ENCODE measurements around the gene SV2A.
A peak's percentile ranks its signal among the peaks of the same experiment; 100 is the strongest.
"Not testable (repeated sequence)": the region's sequence is repeated elsewhere in the genome, so short reads cannot be mapped to it uniquely, and the experiment has no call there.

SV2A gene, protein sequence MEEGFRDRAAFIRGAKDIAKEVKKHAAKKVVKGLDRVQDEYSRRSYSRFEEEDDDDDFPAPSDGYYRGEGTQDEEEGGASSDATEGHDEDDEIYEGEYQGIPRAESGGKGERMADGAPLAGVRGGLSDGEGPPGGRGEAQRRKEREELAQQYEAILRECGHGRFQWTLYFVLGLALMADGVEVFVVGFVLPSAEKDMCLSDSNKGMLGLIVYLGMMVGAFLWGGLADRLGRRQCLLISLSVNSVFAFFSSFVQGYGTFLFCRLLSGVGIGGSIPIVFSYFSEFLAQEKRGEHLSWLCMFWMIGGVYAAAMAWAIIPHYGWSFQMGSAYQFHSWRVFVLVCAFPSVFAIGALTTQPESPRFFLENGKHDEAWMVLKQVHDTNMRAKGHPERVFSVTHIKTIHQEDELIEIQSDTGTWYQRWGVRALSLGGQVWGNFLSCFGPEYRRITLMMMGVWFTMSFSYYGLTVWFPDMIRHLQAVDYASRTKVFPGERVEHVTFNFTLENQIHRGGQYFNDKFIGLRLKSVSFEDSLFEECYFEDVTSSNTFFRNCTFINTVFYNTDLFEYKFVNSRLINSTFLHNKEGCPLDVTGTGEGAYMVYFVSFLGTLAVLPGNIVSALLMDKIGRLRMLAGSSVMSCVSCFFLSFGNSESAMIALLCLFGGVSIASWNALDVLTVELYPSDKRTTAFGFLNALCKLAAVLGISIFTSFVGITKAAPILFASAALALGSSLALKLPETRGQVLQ

DNA sequence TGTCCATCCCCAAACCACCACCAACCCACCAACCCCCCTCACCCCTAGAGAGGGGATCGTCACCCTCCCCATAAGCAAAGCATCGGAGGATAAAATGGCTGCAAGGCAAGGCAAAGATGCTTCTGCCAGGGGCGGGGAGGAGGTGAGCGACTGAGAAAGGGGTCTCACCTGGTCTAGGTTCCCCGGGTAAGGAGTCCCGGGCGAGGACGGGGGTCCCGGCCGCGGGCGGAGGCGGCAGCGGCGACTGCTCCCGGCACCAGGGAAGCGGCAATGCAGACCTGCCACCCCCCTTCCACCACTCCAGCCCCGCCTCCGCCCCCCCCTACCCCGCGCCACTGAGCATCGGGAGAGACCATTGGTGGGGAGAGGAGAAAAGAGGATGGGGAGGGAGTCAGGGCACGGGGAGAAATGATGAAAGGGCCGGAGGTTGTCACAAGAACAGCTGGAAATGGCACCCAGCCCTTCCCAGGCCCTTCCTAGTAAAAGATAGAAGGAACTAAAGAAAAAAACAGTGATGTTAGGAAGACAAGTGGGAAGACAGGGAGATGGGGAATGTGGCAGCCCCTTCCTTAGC, at the start of gene SV2A:
TSS of gene SV2A (minus strand) at position 274 of the 574 bp plus-strand sequence. CDS start 4,004 bp downstream, outside the sequence.
- no peak for FAIRE-seq

GRCh38 chr1:149967041-149967440, 49.4 kb upstream of the SV2A start:
- FAIRE-seq: no peak

GRCh38 chr1:149966405-149966804, 48.8 kb upstream of the SV2A start:
- no peak for FAIRE-seq

GRCh38 chr1:149965440-149965839, 47.8 kb upstream of the SV2A start:
- FAIRE-seq: no peak

DNA sequence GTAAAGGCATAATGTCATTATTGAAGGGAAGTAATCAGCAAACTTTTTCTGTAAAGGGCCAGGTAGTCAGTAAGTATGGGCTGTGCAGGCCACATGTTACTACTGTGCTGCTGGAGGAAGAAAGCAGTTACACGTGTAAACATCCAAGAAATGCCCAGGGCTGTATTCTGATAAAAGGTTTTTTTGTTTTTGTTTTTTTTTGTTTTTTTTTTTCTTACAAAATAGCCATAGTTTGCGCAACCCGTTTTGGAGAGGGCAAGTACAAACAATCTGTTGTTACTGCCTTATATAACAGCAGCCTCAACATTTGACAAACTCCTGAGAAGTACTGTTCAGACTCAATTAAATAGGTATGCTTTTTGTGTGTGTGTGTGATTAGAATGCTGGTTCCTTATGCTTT, 45.7 kb upstream of the SV2A start:
- FAIRE-seq: no peak

GRCh38 chr1:149962736-149963135, 45.1 kb upstream of the SV2A start:
- FAIRE-seq: no peak

DNA sequence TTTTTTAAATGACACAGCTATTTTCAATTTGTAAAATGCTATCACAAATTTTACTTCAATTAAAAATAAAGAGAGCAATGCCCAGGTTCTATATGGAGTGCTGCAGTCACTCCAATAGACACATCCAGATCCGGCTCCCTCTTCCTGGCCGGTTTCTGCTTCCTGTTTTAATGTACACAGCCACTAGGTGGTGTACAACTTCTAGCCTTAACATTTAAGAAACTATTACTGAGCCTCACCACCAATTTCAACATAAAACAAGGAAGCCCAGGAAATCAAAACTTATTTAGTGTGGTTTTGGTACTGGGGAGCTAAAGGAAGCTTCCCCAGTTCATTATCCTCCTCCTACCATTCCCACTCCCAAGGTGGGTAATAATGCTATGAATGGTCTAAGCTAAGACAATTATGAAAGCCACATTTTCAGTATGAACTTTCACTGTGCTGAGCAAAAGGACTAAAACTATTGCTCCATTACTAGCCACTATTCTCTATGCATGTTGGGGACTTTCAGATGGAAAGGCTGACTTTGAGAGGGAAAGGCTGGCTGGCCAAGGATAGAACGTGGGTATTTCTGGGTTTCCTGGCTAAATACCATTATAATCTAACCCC, 44.5 kb upstream of the SV2A start:
- peak; percentile 88 for FAIRE-seq

- not testable (repeated sequence) for FAIRE-seq
These were observed 39.9 kb upstream of the SV2A start for GRCh38 chr1:149957548-149957947.

DNA sequence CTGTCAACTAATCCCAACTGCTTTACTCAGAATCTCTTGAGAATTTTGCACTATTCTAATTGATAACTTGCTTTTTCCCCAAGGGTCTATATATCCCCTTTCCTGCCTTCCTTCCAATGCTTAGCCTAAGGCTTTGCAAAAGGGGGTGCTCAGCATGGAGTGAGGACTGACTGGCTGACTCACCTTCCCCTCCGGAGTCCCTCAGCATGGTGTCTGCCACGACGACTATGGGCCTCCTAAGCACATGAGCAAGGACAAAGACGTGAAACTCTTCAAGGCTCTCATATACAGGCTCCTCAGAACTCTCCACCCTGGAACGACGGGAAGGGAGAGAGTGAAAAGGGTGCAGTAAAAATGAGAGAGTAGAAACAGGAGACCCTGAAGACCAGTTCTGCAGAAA, 32.3 kb upstream of the SV2A start:
- no peak for FAIRE-seq

DNA sequence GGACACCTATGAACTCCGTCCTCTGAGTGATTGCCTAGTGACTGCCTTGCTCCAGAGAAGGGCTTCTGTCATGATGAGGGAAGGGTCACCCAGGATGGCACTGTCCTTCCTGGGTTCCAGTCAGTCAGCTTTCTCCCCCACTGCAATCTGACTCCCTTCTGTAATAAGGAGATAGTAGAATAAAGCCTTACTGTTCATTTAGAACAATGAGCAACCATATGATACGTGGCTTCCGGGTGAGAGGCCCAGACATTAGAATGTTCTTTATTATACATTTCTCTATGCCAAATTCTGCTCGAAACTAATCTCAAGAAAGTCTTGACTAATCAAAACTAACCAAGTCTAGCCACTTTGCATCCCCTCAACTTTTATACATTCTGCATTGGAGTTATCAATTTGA, 27.6 kb upstream of the SV2A start:
- FAIRE-seq: no peak

DNA sequence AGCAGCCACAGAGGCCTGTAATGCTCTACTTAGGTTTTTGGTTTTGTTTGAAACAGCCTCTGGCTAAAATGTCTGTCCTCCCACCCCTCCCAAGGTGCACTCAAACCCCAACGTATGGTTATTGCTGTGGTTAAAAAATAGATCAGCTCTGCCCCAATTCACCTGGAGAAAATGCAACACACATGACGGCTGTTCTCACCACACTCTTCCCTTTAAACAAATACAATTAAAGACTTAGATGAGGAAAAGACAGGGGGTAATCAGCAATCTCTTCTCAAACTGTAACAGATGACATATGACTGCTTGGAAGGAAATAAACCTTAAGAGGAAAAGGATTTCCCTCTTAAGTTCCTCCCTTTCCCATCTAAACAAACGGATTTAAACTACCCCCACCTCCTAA, 25.2 kb upstream of the SV2A start:
- no peak for FAIRE-seq

GRCh38 chr1:149942207-149942606, 24.6 kb upstream of the SV2A start:
- peak; percentile 54 for FAIRE-seq

DNA sequence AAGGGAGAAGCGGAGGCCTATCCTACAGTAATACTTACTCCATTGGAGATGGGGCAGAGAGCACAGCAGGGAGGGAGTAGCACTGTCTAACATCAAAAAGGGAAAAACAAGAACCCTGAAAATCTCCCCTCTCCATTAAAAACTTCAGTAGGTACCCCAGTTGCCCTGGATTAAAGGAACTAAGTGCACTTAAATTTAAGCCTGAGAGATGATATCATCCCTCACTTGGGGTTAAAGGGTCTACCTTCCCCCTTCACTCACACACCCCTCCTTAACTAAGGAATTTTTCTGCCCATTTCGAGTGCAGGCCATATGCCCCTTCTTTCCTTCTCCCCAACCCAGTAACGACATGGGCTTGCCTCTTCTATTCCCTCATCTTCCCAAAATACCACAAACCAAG, 22.8 kb upstream of the SV2A start:
- FAIRE-seq: no peak

DNA sequence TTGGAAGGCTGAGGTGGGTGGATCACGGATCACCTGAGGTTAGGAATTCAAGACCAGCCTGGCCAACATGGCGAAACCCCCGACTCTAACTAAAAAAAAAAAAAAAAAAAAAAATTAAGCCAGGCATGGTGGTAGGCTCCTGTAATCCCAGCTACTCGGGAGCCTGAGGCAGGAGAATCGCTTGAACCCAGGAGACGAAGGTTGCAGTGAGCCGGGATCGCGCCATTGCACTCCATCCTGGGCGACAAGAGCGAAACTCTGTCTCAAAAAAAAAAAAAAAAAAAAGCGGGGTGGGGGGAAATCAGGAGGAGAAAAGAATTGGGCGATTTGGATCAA, 21.0 kb upstream of the SV2A start:
- FAIRE-seq: not testable (repeated sequence)

GRCh38 chr1:149937759-149938158, 20.1 kb upstream of the SV2A start:
- FAIRE-seq: no peak

GRCh38 chr1:149936992-149937705, 19.5 kb upstream of the SV2A start:
- peak; percentile 97 for FAIRE-seq

DNA sequence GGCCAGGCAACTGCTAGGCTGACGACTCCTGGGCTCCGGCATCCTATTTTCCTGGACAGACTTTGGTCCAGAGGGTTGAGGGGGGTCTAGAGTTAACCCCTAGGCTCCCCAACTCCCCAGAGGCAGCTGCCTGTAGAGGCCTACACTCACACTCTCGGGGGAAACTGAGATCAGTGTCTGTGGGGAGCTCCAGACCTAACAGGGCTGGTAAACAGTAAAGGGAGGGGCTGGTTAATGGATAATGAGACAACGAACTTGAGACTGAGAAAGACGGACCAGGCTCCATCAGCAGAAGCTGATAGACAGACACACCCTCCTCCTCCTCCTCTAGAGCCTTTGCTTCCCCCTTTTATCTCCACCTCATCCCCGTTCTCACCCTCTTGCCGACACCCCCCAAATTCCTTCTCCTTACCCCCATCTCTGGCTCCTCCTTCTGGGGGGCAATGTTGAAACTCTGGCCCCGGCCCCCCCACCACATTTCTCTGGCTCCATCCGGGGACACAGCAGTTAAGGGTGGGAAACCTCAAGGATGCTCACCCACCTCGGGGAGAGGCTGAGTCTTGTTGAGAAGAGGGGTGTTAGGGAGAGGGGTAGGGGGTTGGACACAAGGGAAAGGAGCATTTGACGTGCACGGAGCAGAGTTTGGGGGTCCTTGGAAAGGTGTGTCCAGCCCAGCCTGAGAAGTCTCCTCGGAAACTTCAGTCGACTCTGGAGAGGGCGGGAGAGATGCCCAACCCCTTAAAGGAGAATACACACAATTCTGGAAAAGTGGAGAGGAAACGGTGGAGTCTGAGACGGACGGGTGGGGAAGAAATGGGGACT, 18.7 kb upstream of the SV2A start, which contains the start of gene MTMR11:
TSS of gene MTMR11 (minus strand) at position 710 of the 822 bp plus-strand sequence. CDS start at position 478, 232 bp downstream.
- FAIRE-seq: no peak

GRCh38 chr1:149934356-149934755, 16.7 kb upstream of the SV2A start:
- no peak for FAIRE-seq

GRCh38 chr1:149933208-149933607, 15.6 kb upstream of the SV2A start:
- no peak for FAIRE-seq

DNA sequence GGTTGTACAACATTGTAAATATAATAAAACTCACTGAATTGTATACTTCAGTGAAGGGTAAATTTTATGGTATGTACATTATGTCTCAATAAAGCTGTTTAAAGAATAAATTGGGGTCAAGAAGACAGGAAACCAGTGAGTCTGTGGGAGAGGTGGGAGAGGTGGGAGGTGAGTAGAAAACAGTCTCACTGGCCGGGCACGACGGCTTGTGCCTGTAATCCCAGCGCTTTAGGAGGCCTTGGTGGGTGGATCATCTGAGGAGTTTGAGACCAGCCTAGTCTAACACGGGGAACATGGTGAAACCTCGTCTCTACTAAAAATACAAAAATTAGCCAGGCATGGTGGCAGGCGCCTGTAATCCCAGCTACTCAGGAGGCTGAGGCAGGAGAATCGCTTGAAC, 14.8 kb upstream of the SV2A start:
- FAIRE-seq: no peak

DNA sequence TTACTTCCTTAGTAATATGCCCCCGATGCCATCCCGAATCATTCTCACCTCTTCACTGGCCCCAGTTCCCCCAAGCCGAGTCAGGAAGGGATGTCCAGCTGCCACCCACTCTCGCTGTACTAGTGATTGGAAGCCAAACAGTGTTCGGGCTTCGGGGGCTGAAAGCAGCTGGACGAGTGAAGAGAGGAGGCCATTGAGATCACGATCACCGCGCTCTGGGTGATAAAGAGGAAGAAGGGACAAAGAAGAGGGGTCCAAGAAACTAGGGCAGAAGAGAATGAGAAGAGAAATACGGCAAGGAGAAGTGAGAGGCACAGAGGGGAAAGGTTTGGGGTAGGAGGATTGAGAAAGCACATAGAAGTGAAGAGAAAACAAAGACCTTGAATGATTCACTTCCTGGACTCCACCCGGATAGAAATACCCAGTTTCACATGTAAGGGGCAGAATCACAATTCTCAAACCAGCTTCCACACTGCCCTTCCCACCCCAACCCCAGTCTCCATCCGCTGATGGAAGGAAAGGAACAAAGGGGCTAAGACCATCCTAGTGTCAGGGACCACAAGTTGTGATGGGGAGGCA, 13.7 kb upstream of the SV2A start:
- no peak for FAIRE-seq
